CD4-positive, alpha-beta T cell treated with Interleukin-4 for 1 hour (primary cell): Measurements from ENCODE around the gene RNMT.
"Not testable (repeated sequence)": the region's sequence is repeated elsewhere in the genome, so short reads cannot be mapped to it uniquely, and the experiment has no call there.

Experiments
- DNase-seq, 2 donors: peaks; one replicate each; pipeline ENCODE4 v3.0.0-alpha.2; 2020 to 2022

The RNMT gene

GRCh38 chr18:13745696-13746095 lies 19.2 kb downstream of the RNMT start:
- no peak for DNase-seq

GRCh38 chr18:13746633-13747032 lies 20.2 kb downstream of the RNMT start:
- DNase-seq, result no peak

GRCh38 chr18:13751599-13751998 lies 25.1 kb downstream of the RNMT start:
- DNase-seq, result not testable (repeated sequence)

GRCh38 chr18:13756261-13756660 lies 29.8 kb downstream of the RNMT start:
- no peak for DNase-seq

GRCh38 chr18:13756671-13757070 lies 30.2 kb downstream of the RNMT start:
- DNase-seq, result no peak

- no peak for DNase-seq
These were observed 32.1 kb downstream of the RNMT start for GRCh38 chr18:13758622-13759021.

DNA sequence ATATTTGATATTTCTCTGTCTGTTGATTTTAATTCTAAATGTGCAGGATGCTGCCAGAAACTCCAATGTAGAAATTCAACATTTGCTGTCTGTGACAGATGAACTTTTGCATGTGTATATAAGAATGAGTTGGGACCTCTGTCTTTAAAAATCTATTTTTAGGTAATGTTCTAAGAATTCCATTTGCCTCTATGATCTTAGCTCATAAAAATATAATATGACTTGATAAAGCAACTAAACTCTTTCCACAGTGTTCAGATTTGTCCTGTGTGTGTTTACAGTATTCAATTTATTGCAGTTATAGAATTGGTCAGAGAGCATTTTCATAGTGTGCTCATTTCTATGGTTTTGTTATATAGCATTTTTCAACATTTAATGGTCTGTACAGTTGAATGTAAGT lies 33.6 kb downstream of the RNMT start:
- no peak for DNase-seq

- no peak for DNase-seq
These were observed 36.4 kb downstream of the RNMT start for GRCh38 chr18:13762690-13763439.

- DNase-seq, result no peak
These were observed 48.6 kb downstream of the RNMT start for GRCh38 chr18:13775058-13775457.

GRCh38 chr18:13791181-13791580 lies 64.7 kb downstream of the RNMT start:
- DNase-seq, result no peak

DNA sequence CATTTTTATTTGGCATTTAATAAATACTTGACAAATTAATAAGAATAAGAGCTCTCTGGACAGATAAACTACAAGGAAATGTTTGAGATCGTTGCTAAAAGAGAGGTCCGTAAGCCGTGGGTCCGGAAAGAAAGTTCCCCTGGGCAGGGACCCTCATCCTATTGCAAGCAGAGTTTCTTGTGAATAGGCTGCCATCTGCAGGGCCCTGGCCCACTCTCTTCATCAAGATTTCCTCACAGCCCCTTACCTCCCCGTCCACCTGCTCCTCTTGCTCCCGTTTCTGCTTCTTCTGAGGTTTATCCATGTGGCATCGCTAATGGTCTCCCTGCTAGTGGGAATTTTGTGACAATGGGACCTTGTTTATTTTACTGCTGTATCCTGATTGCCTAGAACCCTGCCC lies 67.3 kb downstream of the RNMT start:
- DNase-seq, result no peak

DNA sequence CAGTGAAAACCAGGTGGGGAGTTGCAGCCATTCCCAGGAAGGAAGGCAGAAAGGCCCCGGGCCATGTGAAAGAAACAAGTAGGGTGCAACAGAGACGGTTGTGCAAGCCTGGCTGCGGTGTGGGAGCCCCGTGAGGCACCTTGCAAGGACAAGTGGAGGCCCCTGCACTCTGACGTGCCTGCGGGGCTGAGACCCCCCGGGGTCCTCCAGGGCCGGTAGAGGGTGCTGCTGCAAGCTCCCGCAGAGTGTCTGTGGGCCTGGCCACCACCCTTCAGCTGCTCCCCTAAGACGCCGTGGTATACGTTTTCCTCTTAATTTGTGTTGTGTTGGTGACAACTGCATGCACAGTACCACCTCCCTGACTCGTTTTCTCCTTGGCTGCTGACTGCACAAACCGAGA lies 70.0 kb downstream of the RNMT start:
- DNase-seq, result no peak

DNA sequence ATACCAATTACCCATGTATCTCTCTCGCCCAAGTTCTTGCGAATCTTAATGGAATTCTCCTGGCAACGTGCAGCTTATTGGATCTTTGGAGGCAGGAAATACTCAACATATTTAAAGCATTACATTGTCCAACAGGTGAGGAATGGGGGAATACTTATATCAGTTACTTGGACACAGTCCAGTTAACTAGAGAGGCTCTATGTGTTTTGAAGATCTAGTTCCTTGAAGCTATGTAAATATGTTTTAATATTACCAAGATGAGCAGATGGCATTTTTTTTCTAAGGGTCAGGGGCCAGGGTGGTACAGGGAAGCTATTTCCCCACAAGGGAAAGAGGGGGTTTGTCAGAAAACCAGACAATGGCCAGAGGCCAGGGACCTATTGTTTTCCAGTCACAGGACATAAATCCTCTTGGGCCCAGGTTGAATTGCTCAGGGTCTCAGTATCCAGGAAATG lies 70.7 kb downstream of the RNMT start:
- no peak for DNase-seq

DNA sequence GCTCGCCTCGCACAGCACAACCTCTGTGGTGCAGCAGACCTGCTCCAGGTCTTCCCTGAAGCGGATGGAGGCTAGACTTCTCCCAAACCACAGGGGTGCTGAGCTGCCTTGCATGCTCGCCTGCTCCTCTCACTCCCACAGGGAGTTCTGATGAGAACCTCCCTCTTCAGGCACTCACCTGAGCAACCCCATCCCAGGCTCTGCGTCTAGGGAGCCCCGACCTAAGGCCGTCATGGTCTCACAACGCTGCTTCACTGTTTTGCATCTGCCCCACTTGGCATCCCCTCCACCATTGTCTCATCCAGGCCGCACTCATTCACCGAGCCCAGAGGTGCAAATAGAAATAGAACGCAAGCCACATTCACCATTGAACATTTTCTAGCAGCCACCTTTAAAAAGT lies 72.9 kb downstream of the RNMT start:
- no peak for DNase-seq

DNA sequence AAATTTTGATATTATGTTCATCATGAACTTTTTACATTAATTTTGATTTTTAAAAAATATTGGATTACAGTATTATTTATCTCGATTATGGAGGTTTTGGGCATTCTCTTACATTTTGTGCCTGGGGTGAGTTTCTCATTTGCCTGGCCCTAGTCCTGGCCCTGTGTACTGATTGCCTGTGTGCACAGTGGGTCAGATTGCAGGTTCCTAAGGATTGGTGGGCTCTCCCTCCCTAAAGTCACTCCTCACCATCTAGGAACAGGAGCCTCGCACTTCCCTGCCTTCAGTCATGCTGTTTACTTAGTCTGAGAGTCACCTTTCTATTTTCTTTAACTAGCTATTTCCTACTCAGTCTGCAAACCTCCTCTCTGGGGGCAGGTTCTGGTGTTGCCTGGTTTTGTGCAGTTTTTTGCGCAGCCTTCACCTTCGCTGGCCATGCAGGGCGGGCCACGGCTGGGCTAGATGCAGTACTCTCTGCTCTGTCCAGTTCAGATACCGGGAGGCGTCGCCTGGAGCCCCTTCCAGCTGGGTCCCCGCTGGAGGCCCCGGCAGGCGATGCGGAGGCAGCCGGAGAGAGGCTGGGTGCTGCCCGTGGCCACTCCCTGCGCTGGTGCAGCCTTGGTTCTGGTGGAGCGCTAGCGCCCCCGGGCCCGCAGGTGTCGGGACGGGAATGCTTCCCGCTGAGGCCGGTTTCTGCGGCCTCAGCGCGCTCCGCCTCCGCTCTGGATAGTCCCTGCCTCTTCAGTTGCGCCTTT lies 74.2 kb downstream of the RNMT start:
- DNase-seq, result peak; percentile 20 to 26

GRCh38 chr18:13801260-13801601 lies 74.8 kb downstream of the RNMT start:
- no peak for DNase-seq

DNA sequence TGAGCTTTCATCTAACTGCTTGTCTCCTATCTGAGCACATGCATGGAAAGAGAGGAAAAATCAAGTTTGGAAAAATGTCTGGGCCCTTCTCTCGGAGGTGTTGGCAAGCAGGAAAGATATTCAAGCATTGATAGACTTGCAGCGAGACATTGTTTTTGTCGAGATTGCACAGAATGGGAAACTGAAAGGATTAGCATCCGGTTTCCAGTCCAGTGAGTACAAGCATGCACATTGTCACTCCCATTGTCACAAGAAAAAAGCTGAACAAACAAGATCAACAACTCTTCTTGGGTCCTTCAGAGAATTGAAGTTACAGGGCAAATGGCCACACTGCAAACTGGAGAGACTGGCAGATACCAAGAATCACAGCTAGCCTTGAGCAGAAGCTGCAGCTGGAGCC lies 77.8 kb downstream of the RNMT start:
- no peak for DNase-seq

GRCh38 chr18:13808294-13809042 lies 82.0 kb downstream of the RNMT start:
- no peak for DNase-seq

- no peak for DNase-seq
These were observed 82.6 kb downstream of the RNMT start for GRCh38 chr18:13809043-13809430.

GRCh38 chr18:13809531-13810255 lies 83.2 kb downstream of the RNMT start:
- DNase-seq, result no peak

DNA sequence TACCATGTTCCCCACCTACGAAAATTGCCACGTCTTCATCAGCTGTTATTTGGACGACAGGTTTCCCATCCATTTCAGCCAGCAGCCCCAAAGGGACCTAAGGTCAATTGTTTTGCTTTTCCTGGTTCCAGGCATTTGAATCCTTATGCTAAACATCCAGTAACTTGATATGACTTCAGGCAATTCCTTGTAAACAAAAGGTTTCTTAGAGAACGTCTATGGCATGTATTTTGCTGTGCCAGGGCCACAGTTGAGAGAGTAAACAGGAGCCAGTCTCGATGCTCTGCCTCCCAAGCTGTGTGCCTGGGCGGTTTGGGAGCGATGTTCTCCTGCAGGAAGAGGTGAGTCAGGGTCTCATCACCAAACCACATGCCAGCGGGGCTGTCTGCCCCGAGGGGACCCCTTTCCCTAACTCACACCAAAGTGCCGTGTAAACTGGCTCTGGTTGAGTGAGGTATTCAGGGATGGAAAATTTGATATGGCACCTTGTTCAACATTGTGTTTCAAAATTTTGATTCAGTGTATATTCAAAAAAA lies 84.5 kb downstream of the RNMT start:
- no peak for DNase-seq

DNA sequence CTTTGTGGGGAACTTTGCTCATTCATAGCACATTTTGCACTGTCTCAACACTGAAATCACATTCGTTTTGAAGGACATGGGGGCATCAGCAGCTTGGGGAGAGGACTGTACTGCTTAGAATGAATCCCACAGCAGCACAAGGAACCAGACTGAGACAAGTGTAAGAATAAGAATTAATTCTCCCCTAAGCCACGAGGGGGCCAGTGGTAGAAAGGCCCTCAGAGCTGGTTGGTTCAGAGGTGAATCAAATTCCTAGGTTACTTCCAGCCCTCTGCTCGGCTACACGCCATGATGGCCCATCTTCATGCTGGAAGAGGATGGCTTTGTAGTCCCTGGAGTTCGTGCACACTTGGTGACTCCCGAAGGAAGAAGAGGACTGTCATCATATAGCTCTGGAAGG lies 85.5 kb downstream of the RNMT start:
- DNase-seq, result no peak
